Activated T-cell treated with anti-CD3 and anti-CD28 coated beads, Interleukin-2, amount 50 U/mL, for 4 hours (primary cell): ENCODE measurements around the gene LCLAT1. TPM values are rescaled to one million over a fixed set of nuclear protein-coding genes. Genes with fewer than 3 reads are reported as not detected.
"Not testable (repeated sequence)": the region's sequence is repeated elsewhere in the genome, so short reads cannot be mapped to it uniquely, and the experiment has no call there.

Source experiments
- ATAC-seq, 2 donors: fragments of 200-7000 bp; cut with Tn5 transposase; one replicate each; pipeline ENCODE4 v1.10.0; 2021
- DNase-seq: peaks from one replicate; pipeline ENCODE4 v3.0.0-alpha.2; 2020
- H3K27me3 Mint-ChIP-seq: one replicate; pipeline ENCODE4 v1.8.0; 2021; ENCODE audit warnings: low read depth, mixed read lengths
- H3K36me3 Mint-ChIP-seq: one replicate; pipeline ENCODE4 v1.8.0; 2022; ENCODE audit warnings: mixed read lengths; ENCODE audit not compliant: insufficient read depth
- H3K4me1 Mint-ChIP-seq: one replicate; pipeline ENCODE4 v1.8.0; 2021; ENCODE audit warnings: low read depth, mixed read lengths
- H3K4me3 Mint-ChIP-seq: one replicate; pipeline ENCODE4 v1.8.0; 2021; ENCODE audit warnings: mild to moderate bottlenecking, moderate library complexity, mixed read lengths
- H3K9me3 Mint-ChIP-seq: one replicate; pipeline ENCODE4 v1.8.0; 2021; ENCODE audit warnings: mixed read lengths
- total RNA-seq, 3 donors: library from RNA; stranded (reverse); gene quantifications; one replicate each; pipeline ENCODE4 v1.2.1, GENCODE V29; 2021

The LCLAT1 gene
- total RNA-seq, 3 donors from 2014 or later, result 24.3 to 27.4 (median 26.2) TPM

DNA sequence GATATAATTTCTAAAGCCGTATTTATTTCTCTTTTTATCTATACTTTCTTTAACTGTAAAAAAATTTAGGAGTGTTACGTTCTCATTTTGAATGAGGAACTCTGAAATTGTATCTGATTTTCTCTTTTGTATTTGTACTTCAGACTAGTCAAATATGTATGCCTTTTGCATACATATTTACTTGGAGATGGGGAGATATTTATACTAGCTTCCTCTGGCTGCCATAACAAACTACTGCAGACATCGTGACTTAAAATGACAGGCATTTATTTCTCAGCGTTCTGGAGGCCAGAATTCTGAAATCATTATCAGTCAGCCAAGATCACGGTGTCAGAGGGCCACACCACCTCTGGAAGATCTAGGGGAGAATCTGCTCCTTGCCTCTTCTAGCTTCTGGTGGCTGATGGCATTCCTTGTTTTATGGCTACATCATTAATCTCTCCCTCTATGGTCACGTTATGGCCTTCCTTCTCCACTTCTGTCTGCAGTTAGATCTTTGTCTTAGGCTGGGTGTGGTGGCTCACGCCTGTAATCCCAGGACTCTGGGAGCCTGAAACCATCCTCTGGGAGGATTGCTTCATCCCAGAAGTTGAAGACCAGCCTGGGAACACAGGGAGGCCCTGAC is 8.2 kb downstream of the LCLAT1 start:
- no peak for ATAC-seq
- Mint-ChIP-seq H3K4me3 (no peak overlapping the region), H3K27me3 (no peaks in the 10 kb centered on the region), H3K36me3 (peaks cover 9% of the 10 kb centered on the region), H3K9me3 (no peaks in the 10 kb centered on the region), H3K4me1 (peaks cover 42% of the 10 kb centered on the region)
- DNase-seq, result no peak

GRCh38 chr2:30456106-30456505 is 9.1 kb downstream of the LCLAT1 start:
- peaks cover 5% of the 10 kb centered on the region for H3K36me3 Mint-ChIP-seq
- peaks cover 42% of the 10 kb centered on the region for H3K4me1 Mint-ChIP-seq

DNA sequence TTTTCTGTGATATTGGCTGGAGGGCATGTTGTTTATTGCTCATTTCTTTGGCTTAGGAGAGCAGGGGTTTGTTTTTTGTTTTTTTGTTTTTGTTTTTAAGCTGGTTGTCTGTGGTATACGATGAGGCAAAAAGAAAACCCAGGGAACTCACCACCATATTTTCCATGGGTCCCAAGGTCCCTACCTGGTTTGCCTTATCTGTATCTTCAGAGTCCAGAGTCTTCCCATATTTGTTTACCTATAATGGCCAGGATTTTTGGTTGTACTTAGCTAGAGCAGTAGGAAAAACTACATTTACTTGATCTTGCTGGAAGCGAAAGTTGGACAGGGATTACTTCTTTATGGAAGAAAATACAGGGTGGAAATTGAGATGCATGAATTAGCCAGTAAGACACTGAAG is 9.5 kb downstream of the LCLAT1 start:
- peaks cover 42% of the 10 kb centered on the region for H3K4me1 Mint-ChIP-seq
- ATAC-seq, result no peak
- peaks cover 5% of the 10 kb centered on the region for H3K36me3 Mint-ChIP-seq
- H3K9me3 Mint-ChIP-seq, result no peaks in the 10 kb centered on the region
- no peaks in the 10 kb centered on the region for H3K27me3 Mint-ChIP-seq
- H3K4me3 Mint-ChIP-seq, result no peak overlapping the region
- DNase-seq, result no peak

More at GRCh38 chr2:30456106-30456505, 9.1 kb downstream of the LCLAT1 start:
- Mint-ChIP-seq H3K27me3 (no peaks in the 10 kb centered on the region), H3K9me3 (no peaks in the 10 kb centered on the region), H3K4me3 (no peak overlapping the region)
- ATAC-seq (no peak), DNase-seq (no peak)

- Mint-ChIP-seq H3K4me3 (no peak overlapping the region), H3K27me3 (no peaks in the 10 kb centered on the region), H3K4me1 (peaks cover 44% of the 10 kb centered on the region), H3K9me3 (no peaks in the 10 kb centered on the region), H3K36me3 (peaks cover 5% of the 10 kb centered on the region)
- ATAC-seq (no peak), DNase-seq (no peak)
Measured at GRCh38 chr2:30457296-30457695, 10.2 kb downstream of the LCLAT1 start.

GRCh38 chr2:30459140-30459539 is 12.1 kb downstream of the LCLAT1 start:
- DNase-seq, result no peak
- Mint-ChIP-seq H3K4me3 (no peak overlapping the region), H3K9me3 (no peaks in the 10 kb centered on the region), H3K4me1 (peaks cover 44% of the 10 kb centered on the region), H3K27me3 (no peaks in the 10 kb centered on the region), H3K36me3 (peaks cover 5% of the 10 kb centered on the region)
- ATAC-seq, result no peak

GRCh38 chr2:30462131-30462857 is 15.2 kb downstream of the LCLAT1 start:
- no peak for ATAC-seq
- Mint-ChIP-seq H3K4me3 (no peak overlapping the region), H3K27me3 (no peaks in the 10 kb centered on the region), H3K9me3 (no peaks in the 10 kb centered on the region), H3K36me3 (peaks cover 7% of the 10 kb centered on the region), H3K4me1 (peaks cover 40% of the 10 kb centered on the region)
- DNase-seq, result no peak

- ATAC-seq (no peak), DNase-seq (no peak)
- H3K27me3 Mint-ChIP-seq, result no peaks in the 10 kb centered on the region
- H3K4me3 Mint-ChIP-seq, result no peak overlapping the region
- no peaks in the 10 kb centered on the region for H3K9me3 Mint-ChIP-seq
- peaks cover 31% of the 10 kb centered on the region for H3K4me1 Mint-ChIP-seq
- H3K36me3 Mint-ChIP-seq, result peaks cover 7% of the 10 kb centered on the region
Measured at GRCh38 chr2:30463535-30463934, 16.5 kb downstream of the LCLAT1 start.

GRCh38 chr2:30464544-30465170 is 17.6 kb downstream of the LCLAT1 start:
- H3K36me3 Mint-ChIP-seq, result peaks cover 9% of the 10 kb centered on the region
- no peak for DNase-seq

GRCh38 chr2:30465171-30465545 is 18.1 kb downstream of the LCLAT1 start:
- H3K36me3 Mint-ChIP-seq, result peaks cover 8% of the 10 kb centered on the region
- DNase-seq (no peak), ATAC-seq (no peak)
- H3K27me3 Mint-ChIP-seq, result no peaks in the 10 kb centered on the region
- H3K4me3 Mint-ChIP-seq, result no peak overlapping the region
- peaks cover 28% of the 10 kb centered on the region for H3K4me1 Mint-ChIP-seq
- H3K9me3 Mint-ChIP-seq, result no peaks in the 10 kb centered on the region

More at GRCh38 chr2:30464544-30465170, 17.6 kb downstream of the LCLAT1 start:
- ATAC-seq, result no peak
- H3K4me3 Mint-ChIP-seq, result no peak overlapping the region
- H3K4me1 Mint-ChIP-seq, result peaks cover 26% of the 10 kb centered on the region
- H3K27me3 Mint-ChIP-seq, result no peaks in the 10 kb centered on the region
- H3K9me3 Mint-ChIP-seq, result no peaks in the 10 kb centered on the region

DNA sequence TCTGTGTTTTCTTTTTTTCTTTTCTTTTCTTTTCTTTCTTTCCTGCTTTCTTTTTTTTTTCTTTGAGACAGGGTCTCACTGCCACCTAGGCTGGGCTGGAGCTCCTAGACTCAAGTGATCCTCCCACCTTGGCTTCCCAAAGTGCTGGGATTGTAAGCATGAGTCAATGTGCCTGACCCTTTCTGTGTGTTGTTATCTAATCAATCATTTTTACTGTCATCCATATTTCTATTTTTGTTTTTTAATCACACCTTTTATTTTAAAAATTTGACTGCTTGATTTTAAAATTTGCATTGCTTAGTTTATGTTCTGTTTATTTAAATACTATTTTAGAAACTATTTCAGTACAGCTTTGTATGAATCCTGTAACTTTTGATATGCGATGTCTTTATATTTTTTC is 19.2 kb downstream of the LCLAT1 start:
- ATAC-seq, result no peak
- Mint-ChIP-seq H3K27me3 (no peaks in the 10 kb centered on the region), H3K36me3 (peaks cover 7% of the 10 kb centered on the region), H3K9me3 (no peaks in the 10 kb centered on the region), H3K4me1 (peaks cover 27% of the 10 kb centered on the region), H3K4me3 (no peak overlapping the region)
- DNase-seq, result no peak

DNA sequence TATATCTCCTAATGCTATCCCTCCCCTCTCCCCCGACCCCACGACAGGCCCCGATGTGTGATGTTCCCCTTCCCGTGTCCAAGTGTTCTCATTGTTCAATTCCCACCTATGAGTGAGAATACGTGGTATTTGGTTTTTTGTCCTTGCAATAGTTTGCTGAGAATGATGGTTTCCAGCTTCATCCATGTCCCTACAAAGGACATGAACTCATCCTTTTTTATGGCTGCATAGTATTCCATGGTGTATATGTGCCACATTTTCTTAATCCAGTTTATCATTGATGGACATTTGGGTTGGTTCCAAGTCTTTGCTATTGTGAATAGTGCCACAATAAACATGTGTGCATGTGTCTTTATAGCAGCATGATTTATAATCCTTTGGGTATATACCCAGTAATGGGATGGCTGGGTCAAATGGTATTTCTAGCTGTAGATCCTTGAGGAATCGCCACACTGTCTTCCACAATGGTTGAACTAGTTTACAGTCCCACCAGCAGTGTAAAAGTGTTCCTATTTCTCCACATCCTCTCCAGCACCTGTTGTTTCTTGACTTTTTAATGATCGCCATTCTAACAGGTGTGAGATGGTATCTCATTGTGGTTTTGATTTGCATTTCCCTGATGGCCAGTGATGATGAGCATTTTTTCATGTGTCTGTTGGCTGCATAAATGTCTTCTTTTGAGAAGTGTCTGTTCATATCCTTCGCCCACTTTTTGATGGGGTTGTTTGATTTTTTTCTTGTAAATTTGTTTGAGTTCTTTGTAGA is 20.2 kb downstream of the LCLAT1 start:
- ATAC-seq, H3K36me3 Mint-ChIP-seq, H3K9me3 Mint-ChIP-seq, H3K27me3 Mint-ChIP-seq, H3K4me3 Mint-ChIP-seq, DNase-seq: not testable (repeated sequence)
- peaks cover 34% of the 10 kb centered on the region for H3K4me1 Mint-ChIP-seq

DNA sequence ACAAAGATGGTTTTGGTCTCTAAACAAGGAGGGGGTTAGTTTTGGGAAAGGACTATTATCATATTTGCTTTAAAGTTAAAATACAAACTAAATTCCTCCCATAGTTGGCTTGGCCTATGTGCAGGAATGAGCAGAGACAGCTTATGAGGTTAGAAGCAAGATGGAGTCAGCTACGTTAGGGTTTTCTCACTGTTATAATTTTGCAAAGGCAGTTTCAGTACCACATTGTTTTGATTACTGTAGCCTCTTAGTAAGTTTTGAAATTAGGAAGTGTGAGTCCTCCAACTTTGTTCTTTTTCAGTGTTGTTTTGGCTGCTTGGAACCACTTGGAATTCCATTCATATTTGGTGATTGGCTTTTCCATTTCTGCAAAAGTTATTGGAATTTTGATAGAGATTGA is 23.4 kb downstream of the LCLAT1 start:
- no peaks in the 10 kb centered on the region for H3K27me3 Mint-ChIP-seq
- H3K4me3 Mint-ChIP-seq, result no peak overlapping the region
- no peak for DNase-seq
- H3K9me3 Mint-ChIP-seq, result no peaks in the 10 kb centered on the region
- H3K36me3 Mint-ChIP-seq, result peaks cover 6% of the 10 kb centered on the region
- peaks cover 41% of the 10 kb centered on the region for H3K4me1 Mint-ChIP-seq
- no peak for ATAC-seq

DNA sequence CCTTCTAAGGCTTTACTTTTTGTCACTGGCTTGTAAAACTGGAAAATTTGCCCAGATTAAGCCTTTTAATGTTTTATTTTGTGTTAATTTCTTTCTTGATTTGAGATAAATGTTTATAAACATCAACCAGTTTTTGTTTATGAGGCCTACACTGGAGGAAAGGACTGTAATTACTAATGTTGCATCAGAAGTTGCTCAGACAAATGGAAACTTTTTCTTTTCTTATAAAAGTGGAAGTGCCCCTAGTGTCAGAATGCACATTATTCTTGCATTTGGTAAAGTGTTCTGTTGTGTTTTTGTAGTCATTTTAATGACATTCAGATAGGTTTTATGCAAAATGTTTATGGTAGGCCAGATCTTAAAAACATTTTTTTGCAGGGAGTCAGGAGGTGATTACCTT is 25.3 kb downstream of the LCLAT1 start:
- ATAC-seq, result no peak
- Mint-ChIP-seq H3K4me1 (peaks cover 43% of the 10 kb centered on the region), H3K9me3 (no peaks in the 10 kb centered on the region), H3K36me3 (peaks cover 6% of the 10 kb centered on the region), H3K27me3 (no peaks in the 10 kb centered on the region), H3K4me3 (no peak overlapping the region)
- DNase-seq, result no peak

DNA sequence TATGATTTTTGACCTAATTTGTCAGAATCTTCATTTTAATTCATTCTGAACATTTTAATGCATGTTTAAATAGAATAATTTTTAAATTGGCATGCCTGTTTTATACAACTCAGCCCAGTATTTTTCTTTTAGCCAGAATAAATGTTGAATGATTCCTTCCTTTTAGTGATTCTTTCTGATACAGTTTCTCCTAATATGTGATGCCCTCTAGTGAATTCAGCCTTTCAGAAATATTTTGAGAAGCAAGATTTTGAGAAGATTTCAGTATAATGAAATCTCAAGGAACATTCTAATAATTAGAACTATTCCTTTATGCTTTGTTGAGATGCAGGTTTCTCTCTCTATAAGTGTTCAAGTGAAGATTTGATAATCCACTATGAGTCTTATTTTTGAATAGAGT is 28.5 kb downstream of the LCLAT1 start:
- H3K4me3 Mint-ChIP-seq, result no peak overlapping the region
- DNase-seq, result no peak

More for the DNA sequence above, 28.5 kb downstream of the LCLAT1 start:
- H3K36me3 Mint-ChIP-seq, result peaks cover 6% of the 10 kb centered on the region
- ATAC-seq, result no peak
- peaks cover 31% of the 10 kb centered on the region for H3K4me1 Mint-ChIP-seq
- H3K27me3 Mint-ChIP-seq, result no peaks in the 10 kb centered on the region
- no peaks in the 10 kb centered on the region for H3K9me3 Mint-ChIP-seq
